CD14-positive monocyte (primary cell): ENCODE data around the gene FGD3. TPM values are rescaled to one million over a fixed set of nuclear protein-coding genes. Genes with fewer than 3 reads are reported as not detected.
A peak's percentile ranks its signal among the peaks of the same experiment; 100 is the strongest.

ENCODE experiments used
- DNase-seq, 3 donors: peaks; one replicate each; pipeline ENCODE4 v3.0.0-alpha.2; 2011 to 2022
- H2AFZ ChIP-seq: 2 replicates; pipeline ENCODE4 v1.6.0; 2012; ENCODE audit warnings: mild to moderate bottlenecking, low read depth, low read length, inconsistent platforms; ENCODE audit not compliant: insufficient read depth, poor library complexity, severe bottlenecking
- H3K27ac ChIP-seq, 2 donors: 1 replicate in 1 of 2; 2 replicates in 1 of 2; pipeline ENCODE4 v1.5.1; 2012 to 2013; ENCODE audit warnings: low read length in 2 of 2, control low read depth in 1 of 2, inconsistent platforms in 1 of 2, low read depth in 1 of 2, mild to moderate bottlenecking in 1 of 2
- H3K27me3 ChIP-seq, 2 donors: one replicate each; pipeline versions ENCODE4 v1.6.0 to v1.6.1; 2011 to 2013; ENCODE audit warnings: low read length in 2 of 2; ENCODE audit not compliant: control insufficient read depth in 2 of 2, insufficient read depth in 2 of 2
- H3K36me3 ChIP-seq, 2 donors: replicated peaks in 1 of 2; 1 replicate in 1 of 2; 2 replicates in 1 of 2; pipeline versions ENCODE4 v1.5.1 to v1.6.1; 2012 to 2013; ENCODE audit warnings: low read length in 2 of 2, control low read depth in 1 of 2, inconsistent platforms in 1 of 2, mild to moderate bottlenecking in 1 of 2; ENCODE audit not compliant: insufficient read depth in 2 of 2, control insufficient read depth in 1 of 2
- H3K4me1 ChIP-seq, 2 donors: 1 replicate in 1 of 2; 2 replicates in 1 of 2; pipeline versions ENCODE4 v1.5.1 to v1.6.1; 2012 to 2013; ENCODE audit warnings: low read length in 2 of 2, control low read depth in 1 of 2, inconsistent platforms in 1 of 2, mild to moderate bottlenecking in 1 of 2, moderate library complexity in 1 of 2; ENCODE audit not compliant: insufficient read depth in 2 of 2, control insufficient read depth in 1 of 2
- H3K4me2 ChIP-seq: replicated peaks from 2 replicates; pipeline ENCODE3; 2012; ENCODE audit warnings: low read length, moderate library complexity, mild to moderate bottlenecking; ENCODE audit not compliant: poor library complexity, severe bottlenecking; ENCODE audit errors: extremely low read depth
- H3K4me3 ChIP-seq, 3 experiments: fragments of 200-600 bp in 1 of 3; sonication (generic) in 1 of 3; replicated peaks in 1 of 3; 1 replicate in 2 of 3; 2 replicates in 1 of 3; pipeline ENCODE4 v1.5.1; 2011 to 2013; ENCODE audit warnings: low read length in 3 of 3, mild to moderate bottlenecking in 3 of 3, control low read depth in 2 of 3, low read depth in 2 of 3, inconsistent platforms in 1 of 3, moderate library complexity in 1 of 3
- H3K79me2 ChIP-seq: 2 replicates; pipeline ENCODE4 v1.6.0; 2012; ENCODE audit warnings: mild to moderate bottlenecking, control low read depth, inconsistent platforms, low read length, moderate library complexity; ENCODE audit not compliant: insufficient read depth
- H3K9ac ChIP-seq: 2 replicates; pipeline ENCODE4 v1.6.0; 2017; ENCODE audit warnings: low read length, mild to moderate bottlenecking; ENCODE audit not compliant: insufficient read depth, poor library complexity, severe bottlenecking
- H3K9me3 ChIP-seq, 2 donors: replicated peaks in 1 of 2; 1 replicate in 1 of 2; 2 replicates in 1 of 2; pipeline versions ENCODE4 v1.5.1 to v1.6.1; 2012 to 2013; ENCODE audit warnings: low read length in 2 of 2, control low read depth in 1 of 2; ENCODE audit not compliant: control insufficient read depth in 1 of 2, insufficient read depth in 1 of 2
- H4K20me1 ChIP-seq: 2 replicates; pipeline ENCODE4 v1.6.0; 2012; ENCODE audit warnings: mild to moderate bottlenecking, low read length, control low read depth, moderate library complexity; ENCODE audit not compliant: insufficient read depth
- H3K27ac Mint-ChIP-seq, 7 donors: one replicate each; pipeline ENCODE4 v1.8.0; 2020; ENCODE audit warnings: mild to moderate bottlenecking in 7 of 7, mixed read lengths in 7 of 7, moderate library complexity in 6 of 7, inconsistent platforms in 2 of 7
- H3K27me3 Mint-ChIP-seq, 3 donors: one replicate each; pipeline ENCODE4 v1.8.0; 2021 to 2022; ENCODE audit warnings: low read depth in 3 of 3, mild to moderate bottlenecking in 3 of 3, mixed read lengths in 3 of 3, moderate library complexity in 3 of 3, inconsistent platforms in 1 of 3
- H3K36me3 Mint-ChIP-seq, 2 donors: one replicate each; pipeline ENCODE4 v1.8.0; 2020; ENCODE audit warnings: mixed read lengths in 2 of 2, inconsistent platforms in 1 of 2, mild to moderate bottlenecking in 1 of 2
- H3K4me1 Mint-ChIP-seq: one replicate; pipeline ENCODE4 v1.8.0; 2020; ENCODE audit warnings: mild to moderate bottlenecking, mixed read lengths
- H3K4me3 Mint-ChIP-seq, 2 donors: one replicate each; pipeline ENCODE4 v1.8.0; 2020; ENCODE audit warnings: mild to moderate bottlenecking in 2 of 2, mixed read lengths in 2 of 2, moderate library complexity in 1 of 2
- H3K9me3 Mint-ChIP-seq, 7 donors: one replicate each; pipeline ENCODE4 v1.8.0; 2020 to 2022; ENCODE audit warnings: mixed read lengths in 7 of 7, mild to moderate bottlenecking in 6 of 7, moderate library complexity in 6 of 7, inconsistent platforms in 2 of 7
- CTCF ChIP-seq: fragments of 200-600 bp; IDR thresholded peaks from one replicate; pipeline ENCODE4 v1.8.0; 2022; ENCODE audit warnings: antibody characterized with exemption, mild to moderate bottlenecking
- WGBS: methylation state at CpG from one replicate; pipeline ENCODE4 v1.1.5; 2013; ENCODE audit warnings: missing lambda C conversion rate; ENCODE audit not compliant: insufficient coverage; 5-methylcytosine and 5-hydroxymethylcytosine counted together
- intact Hi-C, 2 donors: fragments of 100-400 bp; cut with micrococcal nuclease; formaldehyde crosslinking; loops; one replicate each; pipeline versions ENCODE4 v1.15.0 to v1.15.1; 2023
- polyA plus RNA-seq, 3 donors: library from polyadenylated mRNA; depleted of rRNA in 1 of 3; unstranded in 2 of 3; stranded (reverse) in 1 of 3; fragments of 300-500 nt in 2 of 3; fragments of >200 nt in 1 of 3; fragmentation: Illumina TruSeq in 2 of 3; gene quantifications; 1 replicate in 2 of 3; 2 replicates in 1 of 3; pipeline ENCODE4 v1.2.3, GENCODE V29; 2012 to 2021

The FGD3 gene
- polyA plus RNA-seq, 3 donors = 32.4 to 120 (median 56.2) TPM

DNA sequence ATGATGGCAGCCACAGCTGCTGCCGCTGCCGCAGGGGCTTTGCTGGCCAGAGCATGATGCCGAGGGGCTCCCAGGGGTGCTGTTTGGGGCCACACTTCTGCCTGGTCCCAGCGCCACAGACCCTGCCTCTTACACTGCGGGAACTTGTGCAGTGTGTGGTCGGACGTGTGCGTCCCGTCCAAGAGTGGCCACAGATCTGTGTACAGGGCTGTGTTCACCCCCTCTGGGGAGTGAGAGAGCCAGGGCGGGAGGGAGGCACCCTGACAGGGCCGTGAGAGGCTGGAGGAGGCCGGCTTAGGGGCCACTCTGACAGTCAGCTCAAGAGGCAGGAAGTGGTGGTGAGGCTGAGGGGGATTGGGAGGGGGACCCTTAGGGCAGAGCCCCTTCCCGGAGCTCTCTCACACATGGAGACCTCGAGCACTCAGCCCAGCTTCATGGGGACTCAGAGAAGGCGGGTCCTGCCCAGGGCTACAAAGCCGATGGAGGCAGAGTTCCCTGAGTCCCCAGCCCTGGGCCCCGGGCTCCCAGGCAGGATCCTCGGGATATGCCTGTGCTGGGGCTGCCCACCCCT, 135.6 kb downstream of the FGD3 start:
- Histone ChIP-seq H3K27me3 (no peaks in the 10 kb centered on the region), H3K9ac (peak overlapping the region; percentile 27), H3K4me2 (peak overlapping the region; percentile 36), H3K4me3 (peak overlapping the region in 1 of 3 experiments; percentile 25), H3K36me3 (peaks cover 5 to 48% of the 10 kb centered on the region in 2 donors), H3K4me1 (peaks cover 16 to 23% of the 10 kb centered on the region in 2 donors), H3K27ac (peak overlapping the region in 1 of 2 donors; percentile 45), H4K20me1 (no peaks in the 10 kb centered on the region), H3K9me3 (peaks cover 5 to 7% of the 10 kb centered on the region in 2 donors), H2AFZ (peak overlapping the region; percentile 72), H3K79me2 (no peaks in the 10 kb centered on the region)
- 15% methylated on average over 18 of the region's 18 CpGs for WGBS
- Mint-ChIP-seq H3K4me1 (peaks cover 22% of the 10 kb centered on the region), H3K27ac (peak overlapping the region in 2 of 7 donors; percentile 7 to 19), H3K4me3 (peak overlapping the region in 1 of 2 donors; percentile 59), H3K27me3 (peaks cover 0 to 4% (median 0%) of the 10 kb centered on the region in 3 donors), H3K9me3 (peaks cover 5 to 11% (median 8%) of the 10 kb centered on the region in 7 donors), H3K36me3 (peaks cover 33 to 40% of the 10 kb centered on the region in 2 donors)
- intact Hi-C loops = no loop called here
- no peak for TF ChIP-seq CTCF
- DNase-seq = no peak

DNA sequence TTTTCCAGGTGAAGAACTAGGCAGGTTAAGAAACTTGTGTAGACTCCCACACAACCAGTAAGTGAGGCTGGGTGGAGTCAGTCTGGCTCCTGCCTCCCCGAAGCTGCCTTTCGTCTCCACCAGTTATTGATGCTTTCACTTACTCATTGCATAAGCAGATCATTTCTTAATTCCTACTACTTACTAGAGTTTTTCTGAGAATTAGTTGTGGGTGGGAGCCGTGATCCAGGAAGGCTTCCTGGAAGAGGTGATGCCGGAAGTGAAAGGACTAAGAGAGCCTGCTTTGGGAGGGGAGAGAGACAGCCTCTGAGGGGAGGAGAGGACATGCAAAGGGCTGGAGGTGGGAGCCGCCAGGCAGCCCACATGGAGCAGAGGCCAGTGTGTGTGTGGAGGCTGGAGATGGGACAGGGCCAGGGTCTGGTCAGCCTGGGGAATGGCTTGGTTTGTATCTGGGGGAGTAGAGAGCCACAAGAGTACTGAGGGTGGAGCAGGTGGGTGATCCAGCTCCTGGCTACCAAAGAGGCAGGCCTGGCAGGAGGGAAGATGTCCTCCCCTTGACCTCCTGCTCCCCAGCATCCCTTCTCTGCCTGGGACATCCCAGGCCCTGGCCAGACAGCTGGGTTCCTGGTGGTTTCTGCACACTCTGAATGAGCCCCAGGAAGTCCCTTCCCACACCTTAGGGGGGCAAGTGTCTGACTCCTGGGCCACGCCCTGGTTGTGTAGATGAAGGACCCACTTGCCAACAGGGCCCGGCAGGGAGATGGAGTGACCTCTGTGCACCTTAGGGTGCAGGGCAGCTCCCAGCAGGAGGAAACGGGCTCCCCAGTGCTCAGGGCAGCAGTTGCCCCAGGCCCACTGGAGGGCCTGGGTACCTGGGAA, 136.5 kb downstream of the FGD3 start:
- peaks cover 5 to 47% of the 10 kb centered on the region in 2 donors for H3K36me3 ChIP-seq
- H3K27me3 ChIP-seq = no peaks in the 10 kb centered on the region
- H3K9me3 ChIP-seq = peaks cover 5 to 7% of the 10 kb centered on the region in 2 donors
- peak overlapping the region; percentile 72 for H2AFZ ChIP-seq
- H3K36me3 Mint-ChIP-seq = peaks cover 35 to 43% of the 10 kb centered on the region in 2 donors
- no peaks in the 10 kb centered on the region for H3K79me2 ChIP-seq
- TF ChIP-seq CTCF = no peak
- 34% methylated on average over 3 of the region's 8 CpGs for WGBS
- no peak for DNase-seq
- H3K27me3 Mint-ChIP-seq = peaks cover 0 to 4% (median 0%) of the 10 kb centered on the region in 3 donors
- peaks cover 5 to 11% (median 8%) of the 10 kb centered on the region in 7 donors for H3K9me3 Mint-ChIP-seq
- peak overlapping the region; percentile 36 for H3K4me2 ChIP-seq
- peak overlapping the region; percentile 27 for H3K9ac ChIP-seq
- H3K27ac Mint-ChIP-seq = peak overlapping the region in 6 of 7 donors; percentile 26 to 84 (median 82)
- intact Hi-C loops = no loop called here
- H3K4me1 Mint-ChIP-seq = peaks cover 22% of the 10 kb centered on the region
- peak overlapping the region in 1 of 3 experiments; percentile 25 for H3K4me3 ChIP-seq
- H3K27ac ChIP-seq = peak overlapping the region in 1 of 2 donors; percentile 45
- no peaks in the 10 kb centered on the region for H4K20me1 ChIP-seq
- peaks cover 16 to 23% of the 10 kb centered on the region in 2 donors for H3K4me1 ChIP-seq
- H3K4me3 Mint-ChIP-seq = peak overlapping the region; percentile 63 to 80
